GM21367 (cell line): ENCODE measurements around the gene CPNE2.
"Not testable (repeated sequence)": the region's sequence is repeated elsewhere in the genome, so short reads cannot be mapped to it uniquely, and the experiment has no call there.

Experiments used
- ATAC-seq: cut with Tn5 transposase; IDR thresholded peaks from one replicate; pipeline ENCODE4 v1.9.1; 2021; ENCODE audit not compliant: unreplicated experiment

CPNE2 gene

DNA sequence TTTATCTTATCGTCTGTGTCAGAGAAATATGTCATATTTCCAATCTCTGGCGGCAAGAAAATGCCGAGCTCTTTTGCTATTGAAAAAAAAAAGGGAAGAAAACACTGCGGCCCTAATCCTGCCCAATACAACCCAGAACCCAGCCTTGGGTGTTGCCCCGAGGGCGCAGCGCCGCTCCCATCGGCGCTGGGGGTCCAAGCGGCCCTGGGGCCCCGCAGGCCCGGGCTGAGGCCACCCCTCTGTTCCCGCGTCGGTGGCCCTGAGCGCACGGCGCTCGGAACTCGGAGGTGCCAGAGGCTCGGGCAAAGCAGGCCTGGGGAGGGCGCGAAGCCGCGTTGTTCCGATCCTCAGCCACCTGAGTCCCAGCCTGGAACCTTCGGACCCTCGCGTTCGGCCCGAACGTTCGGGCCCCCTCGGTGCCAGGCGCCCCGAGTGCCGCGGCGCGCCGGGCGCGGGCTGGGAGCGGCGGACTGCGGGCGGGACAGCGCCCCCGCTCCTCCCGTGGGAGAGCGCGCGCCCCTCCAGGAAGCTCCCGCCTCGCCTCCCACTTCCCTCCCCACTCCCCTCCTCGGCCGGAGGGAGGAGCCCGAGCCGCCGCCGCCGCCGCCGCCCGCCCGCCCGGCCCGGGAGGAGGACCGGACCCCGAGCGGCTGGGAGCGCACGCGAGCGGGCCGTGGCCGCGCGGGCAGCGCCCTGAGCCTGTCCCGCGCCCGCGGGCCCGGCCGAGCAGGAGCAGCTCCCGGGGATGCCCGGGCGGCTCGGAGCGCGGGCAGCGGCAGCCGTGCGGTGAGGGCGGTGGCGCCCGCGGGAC is at the start of gene CPNE2:
CPNE2 (plus strand) TSS at position 609 of the 811 bp plus-strand sequence. CDS start 18,160 bp downstream, outside the sequence.
- no peak for ATAC-seq

DNA sequence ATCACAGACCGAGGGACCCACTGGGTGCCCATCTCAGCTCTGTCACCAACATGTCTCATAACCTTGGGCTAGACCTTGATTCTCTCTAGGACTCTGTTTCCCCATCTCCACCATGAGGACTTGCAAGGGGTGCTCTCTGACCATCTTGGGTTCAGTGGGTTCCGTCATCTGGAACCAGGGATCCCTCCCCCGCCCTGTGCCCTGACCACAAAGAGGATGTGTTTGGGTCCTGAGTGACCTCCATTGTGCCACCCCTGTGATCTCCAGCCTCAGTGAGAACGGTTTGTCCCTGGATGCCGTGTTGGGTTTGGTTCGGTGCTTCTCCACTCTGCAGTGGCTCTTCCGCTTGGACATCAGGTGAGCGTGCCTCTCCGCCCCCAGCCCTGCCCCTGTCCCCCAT is 49.1 kb upstream of the CPNE2 start:
- no peak for ATAC-seq

DNA sequence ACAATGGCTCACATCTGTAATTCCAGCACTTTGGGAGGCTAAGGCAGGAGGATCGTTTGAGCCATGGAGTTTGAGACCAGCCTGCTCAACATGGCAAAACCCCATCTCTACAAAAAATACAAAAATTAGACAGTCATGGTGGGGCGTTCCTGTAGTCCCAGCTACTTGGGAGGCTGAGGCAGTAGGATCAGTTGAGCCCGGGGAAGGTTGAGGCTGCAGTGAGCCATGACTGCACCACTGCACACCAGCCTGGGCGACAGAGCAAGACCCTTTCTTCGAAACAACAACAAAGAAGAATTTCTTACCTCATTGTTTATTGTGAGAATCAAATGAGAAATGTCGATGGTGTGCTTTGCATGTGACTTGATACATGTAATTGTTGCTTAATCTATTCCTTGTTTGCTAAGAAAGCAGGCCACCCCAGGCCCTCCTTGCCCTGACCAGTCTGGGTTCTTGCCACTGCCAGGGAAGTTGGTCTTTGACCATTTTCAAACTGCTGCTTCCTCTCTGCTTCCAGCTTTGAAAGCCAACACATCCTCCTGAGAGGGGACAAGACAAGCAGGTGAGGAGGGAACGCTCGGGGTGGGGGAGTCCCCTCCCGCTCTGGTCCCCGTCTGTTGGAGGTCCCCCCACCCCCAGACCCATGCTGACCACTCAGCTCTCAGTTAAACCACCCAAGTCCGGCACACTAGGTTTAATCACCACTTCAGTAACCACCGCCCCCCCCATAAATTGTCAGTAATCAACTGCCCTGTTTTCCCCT is 47.3 kb upstream of the CPNE2 start:
- no peak for ATAC-seq

DNA sequence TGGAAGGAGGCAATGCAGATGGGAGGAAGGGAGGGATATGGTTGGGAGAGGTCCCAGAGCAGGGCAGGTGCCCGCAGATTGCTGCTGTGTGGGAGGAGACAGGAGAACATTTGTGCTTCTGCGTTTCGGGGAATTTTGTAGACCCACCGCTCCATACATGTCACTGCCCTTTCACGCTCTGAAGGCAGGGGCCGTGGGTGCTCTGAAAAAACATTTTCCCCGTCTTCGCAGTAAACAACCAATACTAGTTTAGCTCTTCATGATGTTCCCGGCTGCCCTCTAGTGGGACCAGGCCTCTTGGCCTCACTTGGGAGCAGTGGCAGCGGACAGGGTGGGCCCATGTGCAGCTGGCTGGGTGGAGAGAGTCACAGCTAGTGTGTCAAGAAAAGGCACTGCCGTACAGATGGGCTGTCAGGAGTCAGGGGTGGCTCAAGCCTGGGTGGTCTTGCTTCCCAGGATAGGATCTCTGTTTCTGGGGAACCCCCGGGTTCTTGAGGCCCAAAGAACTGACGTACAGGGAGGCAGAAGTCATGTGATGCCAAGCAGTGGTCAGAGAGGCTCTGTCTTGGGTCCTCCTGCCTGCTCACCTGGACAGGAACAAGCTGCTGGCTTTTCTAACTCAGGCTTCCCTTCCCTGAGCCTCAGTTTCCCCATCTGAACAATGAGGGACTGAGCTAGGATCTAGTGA is 46.5 kb upstream of the CPNE2 start:
- no peak for ATAC-seq

GRCh38 chr16:57048095-57048494 is 44.3 kb upstream of the CPNE2 start:
- ATAC-seq, result no peak

DNA sequence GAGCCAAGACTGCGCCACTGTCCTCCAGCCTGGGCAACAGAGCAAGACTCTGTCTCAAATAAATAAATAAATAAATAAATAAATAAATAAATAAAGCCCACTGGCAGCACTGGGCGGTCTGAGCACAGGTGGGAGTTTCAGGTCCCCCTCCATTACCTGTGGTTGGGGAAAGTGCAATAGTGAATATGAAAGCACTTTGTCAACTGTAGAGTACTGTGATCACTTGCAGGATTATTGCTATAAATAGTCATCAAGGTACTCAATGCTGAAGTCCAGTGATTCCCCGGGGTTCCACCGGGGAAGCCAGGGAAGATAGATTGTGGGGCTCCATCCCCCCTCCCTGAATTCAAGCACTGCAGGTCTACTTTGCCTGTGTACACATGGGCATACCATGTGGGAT is 42.7 kb upstream of the CPNE2 start:
- peak; percentile 37 for ATAC-seq

- ATAC-seq, result no peak
Observed at GRCh38 chr16:57051696-57052228, 40.6 kb upstream of the CPNE2 start.

DNA sequence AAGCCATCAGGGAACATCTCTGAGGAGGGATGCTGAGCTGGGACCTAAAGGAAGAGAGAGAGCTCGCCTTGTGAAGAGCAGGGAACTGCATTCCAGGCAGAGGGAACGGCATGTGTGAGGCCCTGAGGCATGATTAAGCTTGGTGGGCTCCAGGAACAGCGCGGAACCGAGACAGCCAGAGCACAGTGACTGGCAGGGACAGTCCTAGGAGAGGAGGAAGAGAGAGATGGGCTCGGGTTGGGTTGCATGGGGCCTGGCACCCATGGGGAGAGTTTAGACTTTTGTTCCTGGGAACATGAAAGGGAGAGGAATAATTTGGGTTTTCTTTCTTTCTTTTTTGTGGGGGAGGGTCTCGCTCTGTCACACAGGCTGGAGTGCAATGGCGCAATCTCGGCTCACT is 39.2 kb upstream of the CPNE2 start:
- ATAC-seq, result no peak

GRCh38 chr16:57054338-57054737 is 38.0 kb upstream of the CPNE2 start:
- no peak for ATAC-seq

GRCh38 chr16:57054771-57055170 is 37.6 kb upstream of the CPNE2 start:
- no peak for ATAC-seq

- no peak for ATAC-seq
Observed at GRCh38 chr16:57055671-57056070, 36.7 kb upstream of the CPNE2 start.

DNA sequence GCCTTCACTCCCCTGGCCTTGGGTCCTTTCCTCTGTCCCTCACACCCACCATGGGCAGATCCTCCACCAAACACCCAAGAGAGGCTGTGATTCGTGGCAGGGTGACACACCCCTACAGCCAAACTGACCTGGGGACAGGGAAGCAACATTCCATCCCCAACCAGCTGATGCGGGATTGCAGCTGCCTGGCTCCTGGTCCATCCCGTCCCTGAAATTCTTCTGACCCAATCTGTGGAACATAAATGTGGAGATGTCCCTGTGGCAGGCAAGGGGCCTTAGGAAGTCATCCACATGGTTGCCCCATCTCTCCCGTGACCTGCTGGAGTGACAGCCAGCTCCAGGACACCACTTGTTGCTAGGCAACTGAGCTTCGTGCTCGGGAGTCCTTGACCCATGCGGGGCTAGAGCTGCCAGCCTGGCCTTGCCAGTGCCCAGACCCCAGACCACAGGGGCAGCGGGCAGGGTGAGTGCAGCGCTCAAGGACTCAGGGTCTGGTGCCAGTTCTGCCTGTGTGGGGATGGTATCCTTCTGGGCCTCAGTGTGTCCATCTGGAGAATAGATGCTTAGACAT is 34.0 kb upstream of the CPNE2 start:
- ATAC-seq, result no peak

- ATAC-seq, result no peak
Observed at GRCh38 chr16:57060323-57061083, 31.9 kb upstream of the CPNE2 start.

DNA sequence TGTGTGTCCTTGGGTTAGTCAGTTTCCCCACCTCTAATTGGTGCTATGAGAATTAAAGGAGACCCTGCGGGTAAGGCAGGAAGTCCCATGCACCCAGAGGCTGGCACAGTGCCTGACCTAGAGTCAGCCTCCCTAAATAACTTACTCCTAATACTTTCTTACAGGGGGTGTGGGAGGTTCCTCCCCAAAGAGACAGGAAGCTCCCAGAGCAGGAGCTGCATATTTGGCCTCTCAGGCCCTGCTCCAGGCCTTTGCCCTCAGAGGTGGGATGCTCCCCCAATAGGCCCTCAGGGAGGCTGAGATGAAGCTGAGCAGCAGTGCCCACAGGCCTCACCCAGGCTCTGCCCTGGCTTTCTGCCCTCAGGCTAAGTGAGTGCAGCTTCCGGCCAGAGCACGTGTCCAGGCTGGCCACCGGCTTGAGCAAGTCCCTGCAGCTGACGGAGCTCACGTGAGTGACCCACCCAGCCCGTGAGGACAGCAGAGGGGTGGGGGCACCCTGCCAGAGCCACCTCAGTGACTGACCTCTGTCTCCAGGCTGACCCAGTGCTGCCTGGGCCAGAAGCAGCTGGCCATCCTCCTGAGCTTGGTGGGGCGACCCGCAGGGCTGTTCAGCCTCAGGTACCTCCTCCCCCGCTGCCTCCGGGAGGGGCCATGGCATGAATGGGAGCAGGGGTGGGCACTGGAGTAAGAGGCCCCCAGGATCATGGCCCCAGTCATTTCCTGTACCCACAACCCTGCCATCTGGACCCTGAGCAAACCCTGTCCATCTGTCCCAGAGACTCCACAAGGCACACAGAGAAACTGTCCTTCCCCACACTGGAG is 31.1 kb upstream of the CPNE2 start:
- no peak for ATAC-seq

- ATAC-seq, result no peak
Observed at GRCh38 chr16:57062329-57062728, 30.1 kb upstream of the CPNE2 start.

DNA sequence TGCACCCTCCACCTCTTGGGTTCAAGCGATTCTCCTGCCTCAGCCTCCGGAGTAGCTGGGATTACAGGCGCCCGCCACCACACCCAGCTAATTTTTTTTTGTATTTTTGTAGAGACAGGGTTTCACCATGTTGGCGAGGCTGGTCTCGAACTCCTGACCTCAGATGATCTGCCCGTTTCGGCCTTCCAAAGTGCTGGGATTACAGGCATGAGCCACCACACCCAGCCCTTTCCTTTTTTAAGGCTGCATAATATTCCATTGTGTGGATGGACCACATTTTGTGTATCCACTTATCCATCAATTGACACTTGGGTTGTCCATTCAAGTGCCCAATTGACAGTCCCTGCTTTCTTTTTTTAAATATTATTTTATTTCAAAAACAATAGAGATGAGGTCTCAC is 29.2 kb upstream of the CPNE2 start:
- ATAC-seq, result not testable (repeated sequence)

DNA sequence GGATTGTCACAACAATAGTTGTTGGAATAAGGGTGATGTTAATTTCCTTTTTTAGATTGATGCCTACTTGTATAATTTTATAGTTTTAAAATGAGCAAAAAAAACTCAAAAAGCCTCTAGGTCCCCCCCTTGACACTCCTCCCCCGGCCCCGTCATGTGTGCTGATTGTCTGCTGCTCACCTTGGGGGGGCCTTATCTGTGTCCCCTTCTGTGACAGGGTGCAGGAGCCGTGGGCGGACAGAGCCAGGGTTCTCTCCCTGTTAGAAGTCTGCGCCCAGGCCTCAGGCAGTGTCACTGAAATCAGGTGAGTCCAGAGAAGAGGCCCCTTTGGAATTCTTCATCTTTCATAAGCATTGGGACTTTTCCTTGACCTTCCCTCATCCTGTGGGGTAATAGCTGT is 27.4 kb upstream of the CPNE2 start:
- ATAC-seq, result no peak

- no peak for ATAC-seq
Observed at GRCh38 chr16:57066625-57067024, 25.8 kb upstream of the CPNE2 start.

DNA sequence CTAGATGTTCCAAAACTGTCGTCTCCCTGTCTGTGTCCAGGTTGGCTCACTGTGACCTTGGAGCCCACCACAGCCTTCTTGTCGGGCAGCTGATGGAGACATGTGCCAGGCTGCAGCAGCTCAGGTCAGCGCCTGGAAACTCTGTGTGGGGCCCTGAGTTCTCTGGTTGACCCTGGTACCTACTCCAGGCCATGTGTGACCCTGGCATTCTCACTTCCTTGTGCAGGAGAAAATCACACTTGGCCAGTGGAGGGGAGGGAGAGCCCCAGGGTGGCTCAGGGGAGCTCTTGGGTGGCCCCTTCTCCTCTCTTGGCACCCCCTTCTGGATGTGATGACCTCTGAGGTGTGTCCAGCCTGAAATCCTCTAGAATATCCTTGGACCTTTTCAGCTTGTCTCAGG is 25.0 kb upstream of the CPNE2 start:
- no peak for ATAC-seq

DNA sequence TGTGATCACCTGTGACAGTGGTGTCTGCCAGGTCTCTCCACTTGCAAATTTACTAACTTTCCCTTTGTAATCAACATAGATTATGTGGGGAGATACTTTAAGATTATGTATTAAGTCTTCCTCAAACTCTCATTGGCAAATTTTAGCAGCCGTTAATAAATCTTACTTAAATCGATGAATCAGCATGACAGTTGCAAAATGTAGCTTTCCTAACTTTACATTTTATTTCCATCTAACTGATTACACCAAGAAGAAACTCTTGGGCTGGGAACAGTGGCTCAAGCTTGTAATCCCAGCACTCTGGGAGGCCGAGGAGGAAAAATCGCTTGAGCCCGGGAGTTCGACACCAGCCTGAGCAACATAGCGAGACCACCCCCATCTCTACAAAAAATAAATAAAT is 23.3 kb upstream of the CPNE2 start:
- ATAC-seq, result no peak
